ENCODE results near the gene SPTB.
A peak's percentile ranks its signal among the peaks of the same experiment; 100 is the strongest.

SPTB gene

GRCh38 chr14:64708148-64709004 lies 171.3 kb downstream of the SPTB start:
- peak; percentile 95 for DNase-seq (ENCODE audit: low spot score)
- TF ChIP-seq CTCF (conservative IDR thresholded peaks at IDR 0.05; ENCODE audit: low read depth), result no peak
- ChIA-PET POLR2A (ENCODE audit: low non-redundant PET) (interaction anchor here (1.5 kb wide), 2 partner anchors 10 to 18 kb away, joined by 3 to 4 read pairs; no protein-coding TSS in a partner anchor), CTCF (interaction anchor here (0.6 to 1.6 kb wide), 4 partner anchors 9 to 101 kb away, joined by 3 to 6 read pairs (median 4); no protein-coding TSS in a partner anchor)
- peak overlapping the region; percentile 88 for H3K27ac ChIP-seq

- ChIA-PET CTCF (interaction anchor here (0.6 to 1.6 kb wide), 2 partner anchors 10 to 88 kb away, joined by 3 to 6 read pairs; no protein-coding TSS in a partner anchor), POLR2A (ENCODE audit: low non-redundant PET) (interaction anchor here (1.5 kb wide), 1 partner anchor 10 kb away, joined by 3 read pairs; no protein-coding TSS in a partner anchor)
- no peak for TF ChIP-seq CTCF (conservative IDR thresholded peaks at IDR 0.05; ENCODE audit: low read depth)
- DNase-seq (ENCODE audit: low spot score), result peak; percentile 94
- peak overlapping the region; percentile 88 for H3K27ac ChIP-seq
Measured at GRCh38 chr14:64707661-64708060, 172.0 kb downstream of the SPTB start.

DNA sequence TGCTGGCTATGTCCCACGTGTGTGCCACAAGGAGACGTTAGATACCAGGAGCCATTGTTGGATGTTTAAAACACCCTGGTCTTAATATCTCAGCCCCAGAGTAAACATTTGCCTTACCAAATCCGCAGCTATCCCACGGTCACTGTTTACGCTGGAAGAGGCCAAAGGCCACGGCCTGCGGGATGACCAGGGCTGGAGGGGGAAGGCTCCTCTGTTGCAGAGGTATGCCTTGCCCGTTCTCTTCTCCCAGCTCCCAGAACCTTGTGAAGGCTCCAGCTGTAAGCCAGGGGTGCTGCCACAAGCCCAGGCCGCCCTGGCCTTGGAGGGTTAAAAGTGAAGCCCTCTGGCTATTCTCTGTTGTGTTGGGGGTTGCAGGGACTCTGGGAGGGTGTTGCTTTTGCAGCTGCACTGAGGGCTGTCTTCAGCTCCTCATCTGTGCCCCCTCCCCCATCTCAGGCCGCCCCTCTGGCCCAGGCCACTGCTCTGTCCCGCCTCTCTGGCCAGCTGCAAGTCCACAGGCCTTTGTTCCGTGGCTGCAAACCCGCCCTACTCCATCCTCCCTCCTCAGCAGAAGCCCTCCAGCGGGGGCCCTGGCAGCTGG lies 173.0 kb downstream of the SPTB start:
- DNase-seq (ENCODE audit: low spot score), result no peak
- CTCF ChIA-PET, result interaction anchor here (0.6 to 1.6 kb wide), 5 partner anchors 11 to 55 kb away, joined by 3 to 6 read pairs (median 3); no protein-coding TSS in a partner anchor
- peak overlapping the region; percentile 88 for H3K27ac ChIP-seq
- POLR2A ChIA-PET (ENCODE audit: low non-redundant PET), result interaction anchor here (1.0 kb wide), 1 partner anchor 53 kb away, joined by 4 read pairs; no protein-coding TSS in a partner anchor
- no peak for TF ChIP-seq CTCF (conservative IDR thresholded peaks at IDR 0.05; ENCODE audit: low read depth)

- ChIA-PET POLR2A (ENCODE audit: low non-redundant PET) (interaction anchor here (0.7 to 1.0 kb wide), 2 partner anchors 53 to 58 kb away, joined by 3 to 4 read pairs; no protein-coding TSS in a partner anchor), CTCF (interaction anchor here (1.0 to 1.7 kb wide), 3 partner anchors 19 to 54 kb away, joined by 3 to 4 read pairs (median 4); no protein-coding TSS in a partner anchor)
- no peak for TF ChIP-seq CTCF (conservative IDR thresholded peaks at IDR 0.05; ENCODE audit: low read depth)
- DNase-seq (ENCODE audit: low spot score), result no peak
- H3K27ac ChIP-seq, result peak overlapping the region; percentile 88
Measured at GRCh38 chr14:64706119-64706592, 173.6 kb downstream of the SPTB start.

- TF ChIP-seq CTCF (conservative IDR thresholded peaks at IDR 0.05; ENCODE audit: low read depth), result no peak
- ChIA-PET POLR2A (ENCODE audit: low non-redundant PET) (interaction anchor here (0.7 to 1.0 kb wide), 2 partner anchors 54 to 59 kb away, joined by 3 to 4 read pairs; no protein-coding TSS in a partner anchor), CTCF (interaction anchor here (0.7 to 1.7 kb wide), 3 partner anchors 19 to 59 kb away, joined by 4 read pairs; no protein-coding TSS in a partner anchor)
- peak overlapping the region; percentile 88 for H3K27ac ChIP-seq
- no peak for DNase-seq (ENCODE audit: low spot score)
Measured at GRCh38 chr14:64705381-64706118, 174.2 kb downstream of the SPTB start.
